ENCODE data around the gene ACBD4.
"Not testable (repeated sequence)": the region's sequence is repeated elsewhere in the genome, so short reads cannot be mapped to it uniquely, and the experiment has no call there.

The ACBD4 gene

GRCh38 chr17:45117848-45118646 lies 17.4 kb upstream of the ACBD4 start:
- in situ Hi-C loops (cut with MboI; ENCODE audit: low sequenced_read_pairs), result no loop called here

- in situ Hi-C loops (cut with MboI; ENCODE audit: low sequenced_read_pairs), result no loop called here
Observed at GRCh38 chr17:45118691-45119090, 16.8 kb upstream of the ACBD4 start.

GRCh38 chr17:45119964-45120363 lies 15.5 kb upstream of the ACBD4 start:
- in situ Hi-C loops (cut with MboI; ENCODE audit: low sequenced_read_pairs), result no loop called here

- in situ Hi-C loops (cut with MboI; ENCODE audit: low sequenced_read_pairs), result no loop called here
Observed at GRCh38 chr17:45120558-45120957, 14.9 kb upstream of the ACBD4 start.

- in situ Hi-C loops (cut with MboI; ENCODE audit: low sequenced_read_pairs), result no loop called here
Observed at GRCh38 chr17:45121055-45121454, 14.4 kb upstream of the ACBD4 start.

GRCh38 chr17:45123076-45123770 lies 12.3 kb upstream of the ACBD4 start:
- in situ Hi-C loops (cut with MboI; ENCODE audit: low sequenced_read_pairs), result no loop called here

- in situ Hi-C loops (cut with MboI; ENCODE audit: low sequenced_read_pairs), result no loop called here
Observed at GRCh38 chr17:45123930-45124796, 11.3 kb upstream of the ACBD4 start.

- in situ Hi-C loops (cut with MboI; ENCODE audit: low sequenced_read_pairs), result not testable (repeated sequence)
Observed at GRCh38 chr17:45124797-45125122, 10.7 kb upstream of the ACBD4 start.

- in situ Hi-C loops (cut with MboI; ENCODE audit: low sequenced_read_pairs), result no loop called here
Observed at GRCh38 chr17:45125509-45125908, 10.0 kb upstream of the ACBD4 start.

- in situ Hi-C loops (cut with MboI; ENCODE audit: low sequenced_read_pairs), result no loop called here
Observed at GRCh38 chr17:45127207-45127547, 8.3 kb upstream of the ACBD4 start.

GRCh38 chr17:45127548-45128300 lies 7.8 kb upstream of the ACBD4 start:
- in situ Hi-C loops (cut with MboI; ENCODE audit: low sequenced_read_pairs), result no loop called here

- in situ Hi-C loops (cut with MboI; ENCODE audit: low sequenced_read_pairs), result no loop called here
Observed at GRCh38 chr17:45128331-45128730, 7.2 kb upstream of the ACBD4 start.

GRCh38 chr17:45128989-45129388 lies 6.5 kb upstream of the ACBD4 start:
- in situ Hi-C loops (cut with MboI; ENCODE audit: low sequenced_read_pairs), result no loop called here

GRCh38 chr17:45129426-45129939 lies 6.0 kb upstream of the ACBD4 start:
- in situ Hi-C loops (cut with MboI; ENCODE audit: low sequenced_read_pairs), result no loop called here

GRCh38 chr17:45129940-45130680 lies 5.4 kb upstream of the ACBD4 start:
- in situ Hi-C loops (cut with MboI; ENCODE audit: low sequenced_read_pairs), result no loop called here

- in situ Hi-C loops (cut with MboI; ENCODE audit: low sequenced_read_pairs), result no loop called here
Observed at GRCh38 chr17:45130681-45131615, 4.5 kb upstream of the ACBD4 start.

GRCh38 chr17:45131616-45132319 lies 3.7 kb upstream of the ACBD4 start:
- in situ Hi-C loops (cut with MboI; ENCODE audit: low sequenced_read_pairs), result no loop called here

GRCh38 chr17:45132320-45132571 lies 3.2 kb upstream of the ACBD4 start, which contains the start of gene PLCD3:
Gene PLCD3 (minus strand): TSS chr17:45132515. CDS start chr17:45132410, 105 bp downstream.
- in situ Hi-C loops (cut with MboI; ENCODE audit: low sequenced_read_pairs), result no loop called here

Measured in HL-60/S4 treated with retinoic acid at 250 ng/mL for 4 days and 3 days (cell line).